NCI-H82 treated with DMSO at 0.1 percent for 48 hours (cell line): ENCODE data around the gene IFNG-AS1.
A peak's percentile ranks its signal among the peaks of the same experiment; 100 is the strongest.

Experiments
- DNase-seq: peaks from one replicate; lab custom pipeline; 2025; ENCODE audit not compliant: unreplicated experiment; lab: John Stamatoyannopoulos, UW

The IFNG-AS1 gene

GRCh38 chr12:68034567-68034966, 45.3 kb downstream of the IFNG-AS1 start:
- DNase-seq: no peak

- DNase-seq: no peak
Measured at GRCh38 chr12:68036642-68037041, 47.4 kb downstream of the IFNG-AS1 start.

- DNase-seq: no peak
Measured at GRCh38 chr12:68037616-68038255, 48.5 kb downstream of the IFNG-AS1 start.

- no peak for DNase-seq
Measured at GRCh38 chr12:68038650-68039049, 49.4 kb downstream of the IFNG-AS1 start.

GRCh38 chr12:68040450-68041075, 51.3 kb downstream of the IFNG-AS1 start:
- DNase-seq: peak; percentile 60

GRCh38 chr12:68042212-68042699, 53.0 kb downstream of the IFNG-AS1 start:
- DNase-seq: no peak

GRCh38 chr12:68043435-68043834, 54.2 kb downstream of the IFNG-AS1 start:
- no peak for DNase-seq

- no peak for DNase-seq
Measured at GRCh38 chr12:68048648-68049297, 59.5 kb downstream of the IFNG-AS1 start.

GRCh38 chr12:68056300-68056699, 67.1 kb downstream of the IFNG-AS1 start:
- no peak for DNase-seq

- no peak for DNase-seq
Measured at GRCh38 chr12:68063900-68064590, 74.8 kb downstream of the IFNG-AS1 start.

GRCh38 chr12:68065163-68065562, 75.9 kb downstream of the IFNG-AS1 start:
- no peak for DNase-seq

- DNase-seq: no peak
Measured at GRCh38 chr12:68065687-68066086, 76.4 kb downstream of the IFNG-AS1 start.

- DNase-seq: no peak
Measured at GRCh38 chr12:68067762-68068376, 78.6 kb downstream of the IFNG-AS1 start.

GRCh38 chr12:68069275-68069674, 80.0 kb downstream of the IFNG-AS1 start:
- no peak for DNase-seq
